Activated CD8-positive, alpha-beta memory T cell treated with anti-CD3 and anti-CD28 coated beads, Interleukin-2, amount 10 ng/mL, durations not matched to agents 7 days and 5 days (primary cell): Measurements from ENCODE around the gene KIAA1614. TPM values are rescaled to one million over a fixed set of nuclear protein-coding genes. Genes with fewer than 3 reads are reported as not detected.

Experiments
- ATAC-seq: fragments of 150-1000 bp; cut with Tn5 transposase; one replicate; pipeline ENCODE4 v1.10.0; 2021; ENCODE audit warnings: moderate library complexity
- CTCF ChIA-PET: fragments of 350-600 bp; sonication (Branson Sonifier 250); formaldehyde crosslinking; loops from one replicate; lab custom pipeline; 2021; ENCODE audit warnings: antibody characterized with exemption; lab: Charles Lee
- DNase-seq: peaks from one replicate; pipeline ENCODE4 v3.0.0-alpha.2; 2020
- H3K27ac Mint-ChIP-seq: one replicate; pipeline ENCODE4 v1.8.0; 2021; ENCODE audit warnings: mild to moderate bottlenecking, mixed read lengths
- H3K27me3 Mint-ChIP-seq: one replicate; pipeline ENCODE4 v1.8.0; 2021; ENCODE audit warnings: mixed read lengths
- H3K36me3 Mint-ChIP-seq: one replicate; pipeline ENCODE4 v1.8.0; 2021; ENCODE audit warnings: mild to moderate bottlenecking, mixed read lengths
- H3K4me1 Mint-ChIP-seq: one replicate; pipeline ENCODE4 v1.8.0; 2021; ENCODE audit warnings: mixed read lengths
- H3K4me3 Mint-ChIP-seq: one replicate; pipeline ENCODE4 v1.8.0; 2021; ENCODE audit warnings: mild to moderate bottlenecking, moderate library complexity, mixed read lengths
- H3K9me3 Mint-ChIP-seq: one replicate; pipeline ENCODE4 v1.8.0; 2022; ENCODE audit warnings: low read depth, mixed read lengths
- total RNA-seq, 2 experiments: library from RNA; stranded (reverse); gene quantifications; one replicate each; pipeline ENCODE4 v1.2.3, GENCODE V29; 2021

KIAA1614 gene
- total RNA-seq, 2 experiments from 2014 or later, result 0.07 to 0.12 TPM

GRCh38 chr1:180933141-180933540 lies 20.4 kb downstream of the KIAA1614 start:
- CTCF ChIA-PET, result no interaction called here
- DNase-seq (no peak), ATAC-seq (no peak)
- no peak overlapping the region for H3K4me3 Mint-ChIP-seq
- no peak overlapping the region for H3K27ac Mint-ChIP-seq
- H3K27me3 Mint-ChIP-seq, result no peaks in the 10 kb centered on the region
- peaks cover 13% of the 10 kb centered on the region for H3K4me1 Mint-ChIP-seq
- H3K36me3 Mint-ChIP-seq, result no peaks in the 10 kb centered on the region
- H3K9me3 Mint-ChIP-seq, result no peaks in the 10 kb centered on the region

- Mint-ChIP-seq H3K27me3 (peaks cover 3% of the 10 kb centered on the region), H3K9me3 (no peaks in the 10 kb centered on the region), H3K4me3 (no peak overlapping the region), H3K27ac (no peak overlapping the region), H3K4me1 (peaks cover 13% of the 10 kb centered on the region), H3K36me3 (no peaks in the 10 kb centered on the region)
- DNase-seq (no peak), ATAC-seq (no peak)
- CTCF ChIA-PET, result no interaction called here
Measured at GRCh38 chr1:180934563-180934962, 21.9 kb downstream of the KIAA1614 start.

GRCh38 chr1:180935326-180936109 lies 22.8 kb downstream of the KIAA1614 start:
- Mint-ChIP-seq H3K9me3 (no peaks in the 10 kb centered on the region), H3K36me3 (no peaks in the 10 kb centered on the region), H3K27me3 (peaks cover 5% of the 10 kb centered on the region), H3K4me3 (no peak overlapping the region), H3K27ac (no peak overlapping the region), H3K4me1 (peaks cover 13% of the 10 kb centered on the region)
- DNase-seq (no peak), ATAC-seq (no peak)
- CTCF ChIA-PET, result no interaction called here

- H3K36me3 Mint-ChIP-seq, result no peaks in the 10 kb centered on the region
- no peak overlapping the region for H3K27ac Mint-ChIP-seq
- no peak for ATAC-seq
- no peak overlapping the region for H3K4me3 Mint-ChIP-seq
- no peaks in the 10 kb centered on the region for H3K9me3 Mint-ChIP-seq
- peaks cover 5% of the 10 kb centered on the region for H3K27me3 Mint-ChIP-seq
- DNase-seq, result no peak
- CTCF ChIA-PET, result no interaction called here
- H3K4me1 Mint-ChIP-seq, result peaks cover 13% of the 10 kb centered on the region
Measured at GRCh38 chr1:180936110-180937011, 23.7 kb downstream of the KIAA1614 start.

- Mint-ChIP-seq H3K27me3 (peaks cover 5% of the 10 kb centered on the region), H3K27ac (no peak overlapping the region), H3K4me3 (no peak overlapping the region), H3K9me3 (no peaks in the 10 kb centered on the region), H3K4me1 (peaks cover 13% of the 10 kb centered on the region), H3K36me3 (no peaks in the 10 kb centered on the region)
- no peak for DNase-seq
- no peak for ATAC-seq
- CTCF ChIA-PET, result no interaction called here
Measured at GRCh38 chr1:180937012-180937372, 24.3 kb downstream of the KIAA1614 start.

GRCh38 chr1:180937624-180938225 lies 25.0 kb downstream of the KIAA1614 start:
- H3K9me3 Mint-ChIP-seq, result no peaks in the 10 kb centered on the region
- CTCF ChIA-PET, result interaction anchor here (0.6 kb wide), 1 partner anchor 60 kb away, joined by 3 read pairs; no protein-coding TSS in a partner anchor
- H3K4me1 Mint-ChIP-seq, result peaks cover 13% of the 10 kb centered on the region
- ATAC-seq (no peak), DNase-seq (no peak)
- H3K36me3 Mint-ChIP-seq, result no peaks in the 10 kb centered on the region
- H3K4me3 Mint-ChIP-seq, result no peak overlapping the region
- no peak overlapping the region for H3K27ac Mint-ChIP-seq
- peaks cover 5% of the 10 kb centered on the region for H3K27me3 Mint-ChIP-seq

GRCh38 chr1:180939073-180939710 lies 26.5 kb downstream of the KIAA1614 start:
- no peak for ATAC-seq
- no peak overlapping the region for H3K4me3 Mint-ChIP-seq
- DNase-seq, result no peak
- no peak overlapping the region for H3K27ac Mint-ChIP-seq
- peaks cover 5% of the 10 kb centered on the region for H3K27me3 Mint-ChIP-seq
- CTCF ChIA-PET, result interaction anchor here (1.1 kb wide), 1 partner anchor 57 kb away, joined by 3 read pairs; no protein-coding TSS in a partner anchor
- H3K9me3 Mint-ChIP-seq, result no peaks in the 10 kb centered on the region
- H3K4me1 Mint-ChIP-seq, result peaks cover 13% of the 10 kb centered on the region
- H3K36me3 Mint-ChIP-seq, result peaks cover 2% of the 10 kb centered on the region

- Mint-ChIP-seq H3K27me3 (peaks cover 5% of the 10 kb centered on the region), H3K4me3 (no peak overlapping the region), H3K9me3 (no peaks in the 10 kb centered on the region), H3K4me1 (peaks cover 9% of the 10 kb centered on the region), H3K36me3 (peaks cover 7% of the 10 kb centered on the region), H3K27ac (no peak overlapping the region)
- CTCF ChIA-PET, result interaction anchor here (1.1 kb wide), 1 partner anchor 58 kb away, joined by 3 read pairs; no protein-coding TSS in a partner anchor
- ATAC-seq, result no peak
- no peak for DNase-seq
Measured at GRCh38 chr1:180939711-180940103, 27.0 kb downstream of the KIAA1614 start.

- CTCF ChIA-PET, result interaction anchor here (1.1 kb wide), 1 partner anchor 59 kb away, joined by 3 read pairs; no protein-coding TSS in a partner anchor
- no peaks in the 10 kb centered on the region for H3K9me3 Mint-ChIP-seq
- H3K27me3 Mint-ChIP-seq, result peaks cover 5% of the 10 kb centered on the region
- ATAC-seq, result no peak
- peaks cover 8% of the 10 kb centered on the region for H3K4me1 Mint-ChIP-seq
- no peak overlapping the region for H3K27ac Mint-ChIP-seq
- DNase-seq, result no peak
- peaks cover 8% of the 10 kb centered on the region for H3K36me3 Mint-ChIP-seq
- H3K4me3 Mint-ChIP-seq, result no peak overlapping the region
Measured at GRCh38 chr1:180940445-180940844, 27.7 kb downstream of the KIAA1614 start.

GRCh38 chr1:180941518-180942275 lies 29.0 kb downstream of the KIAA1614 start:
- ATAC-seq, result no peak
- no peak overlapping the region for H3K4me3 Mint-ChIP-seq
- no peak overlapping the region for H3K27ac Mint-ChIP-seq
- peaks cover 15% of the 10 kb centered on the region for H3K36me3 Mint-ChIP-seq
- CTCF ChIA-PET, result no interaction called here
- no peak for DNase-seq
- H3K4me1 Mint-ChIP-seq, result peaks cover 8% of the 10 kb centered on the region
- peaks cover 2% of the 10 kb centered on the region for H3K9me3 Mint-ChIP-seq
- H3K27me3 Mint-ChIP-seq, result peaks cover 5% of the 10 kb centered on the region

- peaks cover 35% of the 10 kb centered on the region for H3K36me3 Mint-ChIP-seq
- DNase-seq, result no peak
- CTCF ChIA-PET, result interaction anchor here (1.9 kb wide), 1 partner anchor 64 kb away, joined by 5 read pairs; no protein-coding TSS in a partner anchor
- H3K27ac Mint-ChIP-seq, result no peak overlapping the region
- no peak for ATAC-seq
- H3K27me3 Mint-ChIP-seq, result no peaks in the 10 kb centered on the region
- H3K9me3 Mint-ChIP-seq, result peaks cover 9% of the 10 kb centered on the region
- no peak overlapping the region for H3K4me3 Mint-ChIP-seq
- no peaks in the 10 kb centered on the region for H3K4me1 Mint-ChIP-seq
Measured at GRCh38 chr1:180945151-180945550, 32.5 kb downstream of the KIAA1614 start.

- CTCF ChIA-PET, result interaction anchor here (1.9 kb wide), 1 partner anchor 64 kb away, joined by 5 read pairs; no protein-coding TSS in a partner anchor
- ATAC-seq (no peak), DNase-seq (no peak)
- Mint-ChIP-seq H3K36me3 (peaks cover 37% of the 10 kb centered on the region), H3K9me3 (peaks cover 9% of the 10 kb centered on the region), H3K27me3 (no peaks in the 10 kb centered on the region), H3K4me3 (no peak overlapping the region), H3K27ac (no peak overlapping the region), H3K4me1 (no peaks in the 10 kb centered on the region)
Measured at GRCh38 chr1:180945551-180945950, 32.9 kb downstream of the KIAA1614 start.
